Endodermal cell (in vitro differentiated cells): ENCODE results near the gene FGF14. TPM values are rescaled to one million over a fixed set of nuclear protein-coding genes. Genes with fewer than 3 reads are reported as not detected.

Source experiments
- DNase-seq: peaks from one replicate; pipeline ENCODE4 v3.0.0-alpha.2; 2017
- H3K27ac ChIP-seq: 2 replicates; pipeline ENCODE4 v1.5.1; 2013; ENCODE audit warnings: mild to moderate bottlenecking, low read depth, low read length, moderate library complexity
- H3K27me3 ChIP-seq: 2 replicates; pipeline ENCODE4 v1.6.1; 2013; ENCODE audit warnings: mild to moderate bottlenecking, low read length, moderate library complexity; ENCODE audit not compliant: insufficient read depth, control insufficient read depth, poor library complexity, severe bottlenecking
- H3K36me3 ChIP-seq: 2 replicates; pipeline ENCODE4 v1.7.0; 2013; ENCODE audit warnings: mild to moderate bottlenecking, low read length, moderate library complexity; ENCODE audit not compliant: control insufficient read depth, insufficient read depth
- H3K4me1 ChIP-seq: one replicate; pipeline ENCODE4 v1.7.0; 2013; ENCODE audit warnings: low read length; ENCODE audit not compliant: control insufficient read depth, insufficient read depth
- H3K4me3 ChIP-seq: 2 replicates; pipeline ENCODE4 v1.5.1; 2013; ENCODE audit warnings: mild to moderate bottlenecking, low read length, moderate library complexity
- H3K9ac ChIP-seq: 2 replicates; pipeline ENCODE4 v1.6.1; 2013; ENCODE audit warnings: mild to moderate bottlenecking, low read length, moderate library complexity; ENCODE audit not compliant: poor library complexity, severe bottlenecking; ENCODE audit errors: extremely low read depth
- H3K9me3 ChIP-seq: 2 replicates; pipeline ENCODE4 v1.6.1; 2013; ENCODE audit warnings: mild to moderate bottlenecking, low read length, moderate library complexity; ENCODE audit not compliant: control insufficient read depth
- H3K27ac Mint-ChIP-seq: 2 replicates; pipeline ENCODE4 v1.8.0; 2020; ENCODE audit warnings: mixed read lengths
- H3K27me3 Mint-ChIP-seq: 2 replicates; pipeline ENCODE4 v1.8.0; 2021; ENCODE audit warnings: mild to moderate bottlenecking, mixed read lengths; ENCODE audit not compliant: insufficient read depth
- H3K36me3 Mint-ChIP-seq: 2 replicates; pipeline ENCODE4 v1.8.0; 2020; ENCODE audit warnings: low read depth, mixed read lengths
- H3K4me1 Mint-ChIP-seq: 2 replicates; pipeline ENCODE4 v1.8.0; 2020; ENCODE audit warnings: mixed read lengths
- H3K4me3 Mint-ChIP-seq: 2 replicates; pipeline ENCODE4 v1.8.0; 2020; ENCODE audit warnings: mild to moderate bottlenecking, moderate library complexity, mixed read lengths
- H3K9me3 Mint-ChIP-seq: 2 replicates; pipeline ENCODE4 v1.8.0; 2020; ENCODE audit warnings: mild to moderate bottlenecking, mixed read lengths
- WGBS, 2 experiments: methylation state at CpG; one replicate each; pipeline versions ENCODE4 v1.1.5 to v1.1.7; 2013; ENCODE audit warnings: missing lambda C conversion rate in 2 of 2, mixed read lengths in 1 of 2; ENCODE audit not compliant: insufficient coverage in 1 of 2, insufficient read length in 1 of 2; 5-methylcytosine and 5-hydroxymethylcytosine counted together
- total RNA-seq, 2 donors: library from RNA; stranded (reverse); fragmentation: NEBNext Ultra II Directional in 1 of 2; extraction: Animal tissue kit (Norgen Biotek cat#: 25700) in 1 of 2; gene quantifications; 2 replicates in 1 of 2; 3 replicates in 1 of 2; pipeline ENCODE4 v1.2.1, GENCODE V29; 2021
- TF ChIP-seq, protein P1 (sequence below): fragments of 200-600 bp; sonication (generic); conservative IDR thresholded peaks from 2 replicates; pipeline ENCODE4 v1.5.0; 2021; ENCODE audit warnings: antibody characterized with exemption, mild to moderate bottlenecking

FGF14 gene
- total RNA-seq, 2 donors from 2014 or later: 0.15 to 0.26 TPM

GRCh38 chr13:101711307-101712025, 690.4 kb downstream of the FGF14 start:
- Histone ChIP-seq H3K9me3 (no peaks in the 10 kb centered on the region), H3K36me3 (no peaks in the 10 kb centered on the region), H3K9ac (no peak overlapping the region), H3K27me3 (no peaks in the 10 kb centered on the region), H3K27ac (no peak overlapping the region), H3K4me1 (no peaks in the 10 kb centered on the region), H3K4me3 (no peak overlapping the region)
- no peaks in the 10 kb centered on the region for H3K9me3 Mint-ChIP-seq
- WGBS, 2 experiments: 77 to 100% methylated on average over 2 of the region's 2 CpGs
- no peak overlapping the region for H3K27ac Mint-ChIP-seq
- H3K27me3 Mint-ChIP-seq: peaks cover 4% of the 10 kb centered on the region
- H3K36me3 Mint-ChIP-seq: no peaks in the 10 kb centered on the region
- DNase-seq: no peak
- peaks cover 26% of the 10 kb centered on the region for H3K4me1 Mint-ChIP-seq
- H3K4me3 Mint-ChIP-seq: no peak overlapping the region
- TF ChIP-seq, protein P1, sequence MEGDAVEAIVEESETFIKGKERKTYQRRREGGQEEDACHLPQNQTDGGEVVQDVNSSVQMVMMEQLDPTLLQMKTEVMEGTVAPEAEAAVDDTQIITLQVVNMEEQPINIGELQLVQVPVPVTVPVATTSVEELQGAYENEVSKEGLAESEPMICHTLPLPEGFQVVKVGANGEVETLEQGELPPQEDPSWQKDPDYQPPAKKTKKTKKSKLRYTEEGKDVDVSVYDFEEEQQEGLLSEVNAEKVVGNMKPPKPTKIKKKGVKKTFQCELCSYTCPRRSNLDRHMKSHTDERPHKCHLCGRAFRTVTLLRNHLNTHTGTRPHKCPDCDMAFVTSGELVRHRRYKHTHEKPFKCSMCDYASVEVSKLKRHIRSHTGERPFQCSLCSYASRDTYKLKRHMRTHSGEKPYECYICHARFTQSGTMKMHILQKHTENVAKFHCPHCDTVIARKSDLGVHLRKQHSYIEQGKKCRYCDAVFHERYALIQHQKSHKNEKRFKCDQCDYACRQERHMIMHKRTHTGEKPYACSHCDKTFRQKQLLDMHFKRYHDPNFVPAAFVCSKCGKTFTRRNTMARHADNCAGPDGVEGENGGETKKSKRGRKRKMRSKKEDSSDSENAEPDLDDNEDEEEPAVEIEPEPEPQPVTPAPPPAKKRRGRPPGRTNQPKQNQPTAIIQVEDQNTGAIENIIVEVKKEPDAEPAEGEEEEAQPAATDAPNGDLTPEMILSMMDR: no peak

DNA sequence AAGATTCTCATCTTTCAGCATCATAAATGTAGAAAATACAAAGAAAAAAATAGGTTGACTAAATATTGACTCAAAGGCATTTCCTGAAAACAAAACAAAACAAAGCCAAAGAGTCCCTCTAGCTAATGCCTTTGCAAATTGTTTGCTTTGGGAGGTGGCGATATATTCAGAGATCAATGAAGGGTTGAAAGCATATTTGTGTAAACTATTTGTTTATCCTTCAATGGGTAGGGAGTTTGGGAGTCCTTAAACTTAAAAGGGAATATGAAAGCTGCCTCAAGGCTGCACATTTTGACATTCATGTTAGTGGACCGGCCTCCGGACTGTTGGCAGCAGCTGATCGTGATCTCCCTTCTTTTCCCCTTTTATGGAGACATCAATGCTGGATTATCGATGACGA, 691.9 kb downstream of the FGF14 start:
- Histone ChIP-seq H3K36me3 (no peaks in the 10 kb centered on the region), H3K9ac (no peak overlapping the region), H3K4me1 (no peaks in the 10 kb centered on the region), H3K27ac (no peak overlapping the region), H3K4me3 (no peak overlapping the region), H3K9me3 (peaks cover under 1% of the 10 kb centered on the region), H3K27me3 (no peaks in the 10 kb centered on the region)
- Mint-ChIP-seq H3K4me1 (peaks cover 30% of the 10 kb centered on the region), H3K4me3 (no peak overlapping the region), H3K9me3 (no peaks in the 10 kb centered on the region), H3K27ac (no peak overlapping the region), H3K27me3 (peaks cover 4% of the 10 kb centered on the region), H3K36me3 (no peaks in the 10 kb centered on the region)
- TF ChIP-seq, protein P1: no peak
- 91 to 94% methylated on average over 4 to 6 of the region's 6 CpGs for WGBS, 2 experiments
- no peak for DNase-seq

DNA sequence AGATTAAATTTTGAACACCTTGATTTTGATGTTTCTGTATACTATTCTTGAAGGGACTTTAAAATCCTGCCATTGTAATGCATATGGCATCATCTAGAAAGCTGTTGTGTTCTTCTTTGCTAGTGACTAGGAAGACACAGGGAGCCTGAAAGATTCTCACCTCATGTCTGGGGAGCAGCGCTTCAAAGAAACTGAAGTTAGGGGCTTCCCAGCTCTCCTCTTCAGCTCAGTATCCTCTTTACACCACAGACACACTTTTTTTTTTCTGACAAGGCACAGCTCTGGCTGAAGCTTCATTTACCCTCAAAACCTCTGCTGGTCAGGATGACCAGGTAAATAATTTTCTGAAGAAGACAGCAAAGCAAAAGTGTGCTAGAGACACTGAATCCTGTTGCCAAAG, 693.7 kb downstream of the FGF14 start:
- Mint-ChIP-seq H3K36me3 (no peaks in the 10 kb centered on the region), H3K4me3 (no peak overlapping the region), H3K27ac (no peak overlapping the region), H3K9me3 (peaks cover 2% of the 10 kb centered on the region), H3K27me3 (peaks cover 4% of the 10 kb centered on the region), H3K4me1 (peaks cover 43% of the 10 kb centered on the region)
- no peak overlapping the region for H3K27ac ChIP-seq
- H3K27me3 ChIP-seq: no peaks in the 10 kb centered on the region
- H3K36me3 ChIP-seq: no peaks in the 10 kb centered on the region
- no peak overlapping the region for H3K9ac ChIP-seq
- no peak for DNase-seq
- H3K4me3 ChIP-seq: no peak overlapping the region
- H3K4me1 ChIP-seq: no peaks in the 10 kb centered on the region
- TF ChIP-seq, protein P1: no peak
- peaks cover 13% of the 10 kb centered on the region for H3K9me3 ChIP-seq
- WGBS, 2 experiments: 80 to 83% methylated on average over 1 of the region's 1 CpG
